Activated CD4-positive, alpha-beta T cell treated with anti-CD3 and anti-CD28 coated beads for 1 hour (primary cell): Measurements from ENCODE around the gene JPH4.
"Not testable (repeated sequence)": the region's sequence is repeated elsewhere in the genome, so short reads cannot be mapped to it uniquely, and the experiment has no call there.

Experiments used
- DNase-seq: peaks from one replicate; pipeline ENCODE4 v3.0.0-alpha.2; 2020

JPH4 gene

DNA sequence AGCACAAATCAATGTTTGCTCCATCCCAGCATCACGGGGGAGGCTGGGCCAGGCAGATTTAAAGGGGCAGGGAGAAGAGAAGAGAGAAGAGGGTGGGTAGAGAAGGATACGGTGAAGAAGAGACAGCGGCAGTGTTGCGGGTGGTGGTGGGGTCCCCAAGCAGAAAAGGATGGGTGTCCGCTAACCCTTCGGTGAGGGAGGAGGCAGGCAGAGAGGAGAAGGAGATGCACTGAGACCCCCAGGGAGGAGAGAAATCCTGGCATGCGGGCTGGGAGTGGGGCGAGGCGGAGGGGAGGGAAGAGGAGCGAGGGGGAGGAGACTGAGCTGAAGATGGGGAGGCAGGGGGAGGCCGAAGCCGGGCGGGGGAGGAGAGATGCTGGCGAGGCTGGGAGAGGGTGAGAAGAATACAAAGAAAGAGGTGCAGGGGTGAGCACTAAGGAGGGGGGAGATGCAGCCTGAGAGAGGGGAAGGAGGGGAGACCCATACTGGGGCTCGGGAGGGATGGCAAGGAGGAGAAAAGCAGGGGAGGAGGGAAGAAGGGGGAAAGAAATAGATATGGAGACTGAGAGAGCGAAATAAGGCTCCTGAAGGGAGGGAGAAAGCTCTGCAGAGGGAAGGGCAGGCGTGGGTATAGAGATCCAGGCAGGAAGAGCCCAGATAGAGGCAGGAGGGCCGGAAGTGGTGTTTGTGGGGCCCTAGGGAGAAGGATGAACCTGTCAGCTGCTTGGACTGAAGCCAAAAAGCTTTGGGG lies at the start of gene JPH4:
Gene JPH4, minus strand, starts transcription at position 231 of the 751 bp plus-strand sequence. CDS start 1,337 bp downstream, outside the sequence.
- no peak for DNase-seq

DNA sequence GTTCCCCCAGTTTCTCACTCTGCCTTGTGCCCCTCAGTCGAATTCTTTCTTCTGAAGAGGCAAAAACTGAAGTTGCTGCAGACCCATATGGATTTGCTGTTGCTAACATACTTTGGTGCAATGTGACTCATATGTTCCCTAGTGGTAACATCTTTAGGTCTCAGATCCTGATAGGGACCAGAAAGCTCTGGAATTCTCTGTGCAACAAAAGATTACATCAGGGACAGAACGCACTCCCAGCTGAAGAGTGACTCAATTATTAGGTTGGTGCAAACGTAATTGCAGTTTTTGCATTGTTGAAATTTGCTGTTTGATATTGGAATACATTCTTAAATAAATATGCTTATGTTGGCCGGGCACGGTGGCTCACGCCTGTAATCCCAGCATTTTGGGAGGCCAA lies 49.4 kb upstream of the JPH4 start:
- no peak for DNase-seq

DNA sequence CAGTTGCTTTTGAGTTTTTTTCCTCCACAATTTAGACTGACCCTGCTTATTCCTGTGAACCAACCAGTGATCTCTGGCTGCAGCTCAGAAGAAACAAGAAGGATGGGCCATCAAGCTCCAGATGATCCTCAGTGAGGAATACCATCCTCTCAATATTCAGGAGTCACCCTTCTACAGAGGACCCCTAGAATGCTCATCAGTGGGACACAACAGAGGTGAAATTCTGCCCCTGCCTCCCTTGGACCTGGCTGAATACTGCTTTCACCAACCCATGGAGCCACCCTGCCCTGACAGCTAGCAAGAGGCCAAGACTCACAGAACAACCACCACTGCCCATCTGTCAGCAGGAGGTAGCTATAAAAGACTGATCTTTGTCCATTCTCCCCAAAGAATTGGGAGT lies 48.4 kb upstream of the JPH4 start:
- no peak for DNase-seq

DNA sequence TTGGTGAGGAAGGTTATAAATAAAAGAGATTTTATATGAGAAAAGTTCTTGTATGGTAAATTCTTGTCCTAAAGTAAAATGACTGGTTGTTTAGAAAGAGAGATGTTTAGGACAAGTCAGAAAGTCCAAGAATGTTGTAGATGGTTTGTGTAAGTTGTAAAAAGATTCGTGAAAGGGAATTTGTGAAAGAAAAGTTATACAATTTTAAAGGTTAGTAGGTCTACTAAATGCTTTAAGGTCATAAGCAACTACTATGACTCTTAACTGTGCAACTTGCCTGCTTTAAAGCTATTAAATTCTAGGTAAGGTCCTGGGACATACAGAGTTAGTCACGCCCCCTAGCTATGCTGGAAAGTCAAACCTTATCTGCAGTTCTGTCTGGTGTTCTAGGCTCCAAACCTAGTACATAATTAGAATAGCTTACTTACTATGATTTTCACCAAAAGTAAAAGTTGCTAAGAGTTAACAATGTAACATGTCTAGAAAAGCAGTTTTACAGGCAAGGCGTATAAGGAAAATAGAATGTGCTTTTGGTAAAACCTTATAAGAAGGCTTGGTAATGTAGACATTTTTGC lies 46.3 kb upstream of the JPH4 start:
- no peak for DNase-seq

DNA sequence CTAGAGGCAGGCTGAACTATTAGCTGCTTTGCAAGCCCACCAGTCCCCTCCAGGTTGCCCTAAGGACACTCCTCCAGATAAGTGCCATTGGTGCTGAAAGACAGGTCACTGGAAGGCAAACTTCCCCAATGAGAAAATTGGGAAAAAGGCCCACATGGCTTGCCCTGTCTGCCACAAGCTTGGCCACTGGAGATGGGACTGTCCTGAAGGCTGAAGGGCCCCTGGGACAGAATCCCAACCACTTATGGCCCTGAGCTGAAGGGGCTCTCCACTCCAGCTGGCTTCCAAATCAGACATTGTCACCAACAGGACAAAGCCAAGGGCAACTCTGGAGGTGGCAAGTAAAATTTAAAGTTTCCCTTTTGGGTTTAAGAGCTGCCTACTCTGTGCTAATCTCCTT lies 45.4 kb upstream of the JPH4 start:
- DNase-seq = no peak

DNA sequence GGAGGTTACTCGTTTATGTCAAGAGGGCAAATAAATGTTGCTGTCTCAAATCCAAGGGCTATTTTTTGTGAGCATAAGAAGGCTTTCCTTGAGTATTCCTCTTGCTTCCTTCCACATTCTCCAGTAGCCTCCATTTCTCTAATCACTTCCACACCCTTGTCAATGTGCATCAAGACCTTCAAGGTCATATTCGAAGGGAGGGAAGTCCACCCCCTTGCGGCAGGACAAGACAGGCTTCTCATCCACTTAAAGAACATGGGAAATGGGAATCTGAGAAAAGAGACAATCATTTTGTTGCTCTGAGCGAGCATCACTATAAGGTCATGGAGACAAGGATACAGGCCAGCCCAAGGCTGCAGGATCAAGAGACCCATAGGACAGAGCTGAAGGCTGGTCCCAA lies 44.4 kb upstream of the JPH4 start:
- DNase-seq = no peak

DNA sequence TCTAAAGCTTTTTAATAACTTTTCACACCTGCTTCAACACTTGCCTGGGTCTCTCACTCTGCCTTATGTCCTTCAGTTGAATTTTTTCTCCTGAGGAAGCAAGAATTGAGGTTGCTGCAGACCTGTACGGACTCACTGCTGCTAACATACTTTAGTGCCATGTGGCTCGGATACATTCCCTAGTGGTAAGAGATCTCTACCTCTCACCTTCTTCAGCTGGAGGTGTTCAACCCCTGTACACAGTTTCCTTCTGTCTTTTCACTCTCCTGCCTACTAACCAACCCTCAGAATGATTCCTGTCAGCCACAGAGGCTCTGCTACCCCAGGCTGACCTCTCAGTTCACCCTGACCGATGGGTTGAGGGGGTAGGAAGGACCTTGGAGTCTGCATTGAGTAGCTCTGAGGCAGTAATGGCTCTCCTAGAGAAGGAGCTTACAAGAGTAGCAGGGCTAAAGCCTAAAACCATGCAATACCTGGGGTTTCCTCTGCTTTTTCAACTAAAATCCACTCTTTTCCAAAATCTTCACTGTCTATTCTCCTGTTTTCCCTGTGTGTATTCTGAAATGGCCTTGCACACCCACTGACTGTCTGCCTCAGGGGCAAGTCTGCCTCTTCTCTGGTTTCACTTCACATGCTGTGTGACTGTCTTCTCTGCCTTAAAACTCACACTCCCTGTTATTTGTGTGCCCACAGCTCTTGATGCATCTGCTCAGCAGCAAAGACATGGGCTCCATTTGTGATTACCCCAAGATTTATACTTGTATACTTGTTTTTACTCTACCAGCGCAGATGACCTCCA lies 43.5 kb upstream of the JPH4 start:
- DNase-seq = no peak

DNA sequence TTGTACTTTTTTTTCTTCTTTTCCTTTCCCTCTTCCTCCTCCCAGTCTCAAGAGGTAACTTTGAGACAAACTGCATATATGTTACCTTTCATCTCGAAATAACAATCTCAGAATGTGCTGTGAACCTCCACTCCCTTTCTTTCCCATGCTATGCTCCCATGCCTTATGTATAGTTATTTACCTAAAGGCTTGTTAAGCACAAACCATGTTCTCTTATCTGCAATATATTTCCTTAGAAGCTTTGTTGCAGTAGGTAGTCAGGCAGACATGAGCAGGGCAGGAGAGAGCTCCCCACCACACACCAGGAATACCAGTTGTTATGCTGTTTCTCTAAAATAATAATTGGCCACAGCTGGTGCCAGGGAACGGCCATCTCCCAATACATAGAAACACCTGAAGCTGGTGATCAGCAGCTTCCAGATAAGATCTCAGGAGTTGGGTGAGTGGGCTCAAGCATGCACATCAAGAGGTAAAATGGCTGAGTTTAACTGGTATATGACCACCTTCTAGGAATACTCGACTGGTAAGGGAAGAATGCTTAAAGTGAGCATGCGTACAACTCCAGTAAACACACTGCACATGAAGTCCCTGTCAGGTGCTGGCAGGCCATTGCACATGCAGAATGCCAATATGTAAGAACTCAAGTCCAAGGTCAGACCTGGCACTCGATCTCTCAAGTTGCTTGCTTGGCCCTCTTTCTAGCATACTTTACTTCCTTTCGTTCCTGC lies 42.8 kb upstream of the JPH4 start:
- no peak for DNase-seq

DNA sequence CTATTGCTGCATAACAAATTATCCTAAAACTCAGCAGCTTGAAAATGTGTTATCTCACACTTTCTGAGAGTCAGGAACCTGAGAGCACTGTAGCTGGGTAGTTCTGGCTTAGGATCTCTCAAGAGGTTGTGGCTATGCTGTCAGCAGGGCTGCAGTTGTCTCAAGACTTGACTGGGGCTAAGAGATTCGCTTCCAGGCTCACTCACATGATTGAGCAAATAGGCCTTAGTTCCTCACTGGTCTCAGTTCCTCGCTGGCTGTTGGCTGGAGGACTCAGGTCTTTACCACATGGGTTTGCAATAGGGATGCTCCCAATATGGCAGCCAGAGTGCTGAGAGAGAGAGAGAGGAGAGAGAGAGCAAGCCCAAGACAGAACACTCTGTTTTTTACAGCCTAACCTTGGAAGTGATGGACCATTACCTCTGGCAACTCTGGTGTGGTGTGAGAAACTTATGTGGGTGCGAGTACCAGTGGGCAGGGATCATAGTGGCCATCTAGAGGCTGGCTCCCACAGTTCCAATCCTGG lies 41.6 kb upstream of the JPH4 start:
- no peak for DNase-seq

DNA sequence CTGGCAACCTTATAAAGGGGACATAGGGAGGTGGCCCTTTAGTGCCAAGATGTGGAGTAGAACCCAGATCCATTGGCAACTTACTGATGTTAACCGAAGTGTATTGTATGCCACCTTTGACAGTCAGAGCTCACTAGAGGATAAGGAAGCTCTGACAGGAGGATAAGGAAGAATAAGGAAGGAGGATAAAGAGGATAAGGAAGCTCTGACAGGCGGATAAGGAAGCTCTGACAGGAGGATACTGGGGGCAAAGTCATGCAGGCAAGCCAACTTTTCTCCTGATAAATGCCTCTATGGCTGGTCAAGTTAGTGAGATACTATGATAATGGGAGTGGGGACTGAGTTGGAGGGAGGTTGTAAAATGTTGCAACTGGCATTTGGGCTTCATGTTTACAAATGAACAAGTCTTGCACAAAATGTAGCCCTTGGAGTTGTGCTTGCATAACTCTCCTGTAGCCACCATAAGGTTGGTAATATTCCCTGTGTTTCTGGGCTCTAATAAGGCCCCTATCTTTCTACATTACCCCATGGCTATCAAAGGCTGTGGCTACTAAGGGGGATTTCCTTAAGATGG lies 39.9 kb upstream of the JPH4 start:
- no peak for DNase-seq

DNA sequence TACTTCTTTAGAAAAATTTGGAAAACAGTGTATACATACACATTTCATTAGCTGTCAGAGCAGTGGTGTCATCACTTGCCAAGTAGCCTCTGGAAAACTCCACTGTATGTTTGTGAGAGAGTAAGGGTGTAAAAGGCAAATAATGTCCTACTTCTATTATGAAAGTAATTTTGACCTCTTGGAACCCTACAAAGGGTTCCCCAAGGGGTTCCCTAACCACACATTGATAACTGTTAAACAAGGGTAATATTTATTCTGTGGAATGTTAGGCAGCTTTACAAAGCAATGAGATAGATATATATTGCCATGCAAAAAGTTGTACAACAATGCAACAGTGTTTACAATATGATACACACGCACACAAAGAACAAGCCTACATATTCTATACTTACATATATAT lies 38.9 kb upstream of the JPH4 start:
- DNase-seq = no peak

DNA sequence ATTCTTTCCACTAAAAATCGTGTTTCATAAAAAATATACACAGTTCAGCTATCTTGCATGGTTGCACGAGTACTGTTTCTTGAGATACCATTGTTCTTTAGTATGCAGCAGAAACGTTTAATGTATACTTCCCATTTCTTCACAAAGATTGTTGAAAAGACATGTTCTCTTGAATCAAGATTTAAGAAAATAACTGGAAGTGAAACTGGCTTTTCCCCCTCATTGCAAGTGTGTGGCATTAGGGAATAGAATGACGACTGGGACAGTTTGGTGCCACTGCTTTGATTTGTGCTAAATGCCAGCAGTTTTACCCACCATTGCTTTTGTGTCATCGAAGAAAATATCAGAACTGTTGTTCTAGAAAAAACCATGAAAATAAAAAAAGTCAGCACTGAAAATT lies 37.3 kb upstream of the JPH4 start:
- no peak for DNase-seq

DNA sequence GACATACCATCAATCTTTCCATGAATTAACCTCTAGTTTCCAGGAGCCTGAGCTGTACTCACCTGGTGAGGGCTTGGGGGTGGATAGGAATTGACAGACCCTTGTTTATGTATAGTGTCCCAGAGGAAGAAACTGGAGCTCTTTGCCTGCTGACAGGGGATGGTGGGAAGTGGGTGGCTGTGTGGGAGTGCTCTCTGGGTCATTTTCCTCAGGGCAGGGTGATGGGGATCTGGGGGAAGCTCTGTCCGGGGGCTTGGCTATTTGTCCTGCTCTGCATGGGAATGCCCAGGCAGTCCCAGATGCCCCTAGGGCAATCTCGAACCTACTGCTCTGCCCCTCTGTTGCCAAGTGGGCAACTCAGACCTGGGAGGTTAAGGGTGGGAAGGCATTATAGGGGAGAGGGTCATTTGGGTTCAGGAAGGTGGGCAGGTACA lies 35.8 kb upstream of the JPH4 start:
- DNase-seq = no peak

DNA sequence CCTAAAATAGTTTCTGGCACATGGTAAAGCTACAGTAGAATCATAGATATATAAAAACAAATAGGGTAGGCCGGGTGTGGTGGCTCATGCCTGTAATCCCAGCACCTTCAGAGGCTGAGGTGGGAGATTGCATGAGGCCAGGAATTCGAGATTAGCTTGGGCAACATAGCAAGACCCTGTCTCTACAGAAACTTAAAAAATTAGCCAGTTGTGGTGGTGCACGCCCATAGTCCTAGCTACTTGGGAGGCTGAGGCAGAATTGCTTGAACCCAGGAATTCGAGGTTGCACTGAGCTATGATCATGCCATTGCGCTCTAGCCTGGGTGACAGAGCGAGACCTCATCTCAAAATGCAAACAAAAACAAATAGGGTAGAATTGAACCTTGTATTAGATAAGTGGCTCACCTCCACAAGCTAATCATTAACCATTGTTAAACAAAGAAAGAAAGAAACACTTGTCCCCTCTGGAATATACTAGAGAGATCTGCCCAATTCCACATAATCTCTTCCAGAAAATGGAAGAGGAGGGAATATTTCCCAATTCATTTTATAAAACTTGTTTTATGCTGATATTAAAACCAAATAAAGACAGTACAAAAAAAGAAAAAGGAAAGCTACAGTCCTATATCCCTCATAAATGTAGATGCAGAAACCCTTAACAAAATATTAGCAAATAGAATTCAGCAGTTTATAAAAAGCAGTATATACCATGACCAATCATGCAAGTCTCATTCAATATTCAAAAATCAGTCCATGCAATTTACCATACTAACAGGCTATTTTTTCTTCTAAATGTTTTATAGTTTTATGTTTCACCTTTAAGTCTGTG lies 34.9 kb upstream of the JPH4 start:
- DNase-seq = no peak

DNA sequence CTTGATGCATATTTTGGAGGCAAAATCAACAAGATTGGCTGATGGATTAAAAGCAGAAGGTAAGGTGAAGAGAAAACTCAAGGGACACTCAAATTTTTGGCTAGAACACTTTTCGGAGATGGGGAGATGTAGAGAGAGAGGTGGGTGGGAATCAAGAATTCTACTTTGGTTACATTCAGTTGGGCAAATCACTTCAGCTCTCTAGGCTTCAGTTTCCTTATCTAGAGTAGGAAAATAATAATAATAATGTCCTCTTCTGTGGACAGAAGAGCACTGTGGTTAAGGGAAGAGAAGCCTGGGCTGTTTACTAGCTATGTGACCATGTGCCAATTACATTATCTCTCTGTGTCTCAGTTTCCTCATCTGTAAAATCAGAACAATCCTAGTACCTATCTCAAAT lies 34.2 kb upstream of the JPH4 start:
- DNase-seq = no peak

DNA sequence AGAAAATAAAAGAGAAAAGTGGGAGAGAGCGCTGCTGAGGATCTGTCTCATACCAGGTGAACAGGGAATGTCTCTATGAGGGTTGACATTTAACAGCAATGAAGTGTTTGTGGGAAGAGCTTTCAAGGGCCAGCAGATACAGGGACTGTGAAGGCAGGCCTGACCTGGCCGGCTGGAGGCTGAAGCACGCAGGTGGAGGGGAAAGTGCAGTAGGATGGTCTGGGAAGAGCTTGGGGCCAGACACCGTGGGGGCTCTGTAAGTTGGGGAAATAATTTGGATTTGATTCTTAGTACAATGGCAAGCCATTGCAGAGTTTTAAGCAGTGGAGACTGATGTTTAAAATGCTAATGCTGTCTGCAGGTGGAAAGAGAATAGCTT lies 33.8 kb upstream of the JPH4 start:
- no peak for DNase-seq

DNA sequence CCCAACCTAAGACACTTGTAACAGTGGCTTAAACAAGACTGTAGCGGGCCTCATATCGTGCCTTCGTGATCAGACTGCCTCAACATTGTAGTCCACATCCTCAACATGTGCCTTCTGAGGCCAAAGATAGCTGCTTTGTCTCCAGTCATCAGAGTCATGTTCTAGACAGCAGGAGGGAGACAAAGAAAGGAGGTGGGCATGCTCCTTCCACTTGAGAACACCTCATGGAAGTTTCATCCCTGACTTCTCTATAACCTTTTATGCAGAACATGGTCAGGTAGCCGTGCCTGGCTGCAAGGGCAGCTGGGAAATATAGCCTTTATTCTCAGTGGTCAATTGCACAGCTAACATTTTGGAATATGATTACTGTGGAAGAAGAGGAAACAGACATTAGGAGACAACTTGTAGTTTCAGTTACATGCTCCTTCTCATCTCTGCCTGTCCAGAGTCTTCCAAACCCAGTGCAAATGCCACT lies 32.3 kb upstream of the JPH4 start:
- DNase-seq = no peak

DNA sequence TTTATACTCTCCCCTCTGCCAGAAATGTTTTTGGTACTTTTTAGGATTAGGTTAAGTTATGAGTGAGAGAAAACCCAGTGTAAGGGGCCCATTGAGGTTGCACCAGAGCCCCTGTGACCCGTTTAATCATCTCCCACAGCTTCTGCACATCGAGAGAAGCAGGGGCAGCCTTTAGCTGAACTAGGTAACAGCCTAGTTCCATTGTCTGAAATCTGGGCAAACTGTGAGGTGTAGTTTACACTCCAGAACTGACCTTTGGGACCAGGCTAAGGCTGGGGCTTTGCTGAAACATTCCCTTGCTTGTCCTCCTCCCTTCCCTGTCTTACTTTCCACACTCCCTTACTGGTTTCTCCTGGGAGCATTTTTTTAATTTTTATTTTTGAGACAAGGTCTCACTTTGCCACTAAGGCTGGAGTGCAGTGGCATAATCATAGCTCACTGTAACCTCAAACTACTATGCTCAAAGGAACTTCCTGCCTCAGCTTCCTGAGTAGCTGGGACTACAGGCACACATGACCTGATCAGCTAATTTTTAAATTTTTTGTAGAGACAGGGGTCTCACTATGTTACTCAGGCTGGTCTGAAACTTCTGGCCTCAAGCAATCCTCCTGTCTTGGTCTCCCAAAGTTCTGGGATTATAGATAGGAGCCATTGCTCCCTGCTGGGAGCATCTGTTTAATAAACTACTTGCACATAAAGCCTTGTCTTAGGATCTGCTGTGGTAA lies 31.7 kb upstream of the JPH4 start:
- no peak for DNase-seq

DNA sequence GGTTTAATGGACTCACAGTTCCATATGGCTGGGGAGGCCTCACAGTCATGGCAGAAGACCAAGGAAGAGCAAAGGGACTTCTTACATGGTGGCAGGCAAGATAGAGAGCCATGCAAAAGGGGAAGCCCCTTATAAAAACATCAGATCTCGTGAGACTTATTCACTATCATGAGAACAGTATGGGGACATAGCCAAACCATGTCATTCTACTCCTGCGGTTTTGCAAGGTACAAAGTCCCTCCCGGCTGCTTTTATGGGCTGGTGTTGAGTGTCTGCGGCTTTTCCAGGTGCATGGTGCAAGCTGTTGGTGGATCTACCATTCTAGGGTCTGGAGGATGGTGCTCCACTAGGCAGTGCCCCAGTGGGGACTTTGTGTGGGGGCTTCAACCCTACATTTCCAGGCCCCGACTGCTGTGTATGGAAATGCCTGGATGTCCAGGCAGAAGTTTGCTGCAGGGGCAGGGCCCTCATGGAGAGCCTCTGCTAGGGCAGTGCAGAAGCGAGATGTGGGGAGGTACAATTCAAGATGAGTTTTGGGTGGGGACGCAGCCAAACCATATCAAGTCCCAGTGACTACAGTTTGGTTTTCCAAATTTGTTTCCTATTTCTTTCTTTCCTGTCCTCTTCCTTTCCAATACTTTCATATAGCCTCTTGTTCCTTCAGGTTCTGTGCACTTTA lies 31.0 kb upstream of the JPH4 start:
- DNase-seq = not testable (repeated sequence)

DNA sequence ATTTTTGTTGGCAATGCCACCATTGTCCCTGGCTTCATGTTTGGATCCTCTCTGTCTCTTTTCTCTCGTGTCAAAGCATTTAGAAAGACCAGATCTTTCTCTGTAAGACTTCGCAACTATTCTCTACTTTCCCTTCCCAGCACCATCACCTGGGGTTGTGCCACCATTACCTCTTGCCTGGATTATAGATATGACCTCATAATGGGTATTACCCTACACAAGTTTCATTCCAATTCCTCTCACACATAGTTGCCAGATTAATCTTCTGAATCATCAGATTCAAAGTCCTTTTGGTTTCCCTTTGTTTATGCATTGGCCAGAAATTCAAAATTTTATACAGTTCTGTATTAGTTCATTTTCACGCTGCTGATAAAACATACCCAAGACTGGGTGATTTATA lies 30.4 kb upstream of the JPH4 start:
- DNase-seq = no peak
